Activated naive CD4-positive, alpha-beta T cell treated with anti-CD3 and anti-CD28 coated beads, Interleukin-2, amount 50 U/mL, for 16 hours (primary cell): ENCODE results near the gene SH2B3.
"Not testable (repeated sequence)": the region's sequence is repeated elsewhere in the genome, so short reads cannot be mapped to it uniquely, and the experiment has no call there.

Source experiments
- DNase-seq: peaks from one replicate; pipeline ENCODE4 v3.0.0-alpha.2; 2020

SH2B3 gene

GRCh38 chr12:111445726-111446581 is 40.2 kb downstream of the SH2B3 start:
- DNase-seq = no peak

DNA sequence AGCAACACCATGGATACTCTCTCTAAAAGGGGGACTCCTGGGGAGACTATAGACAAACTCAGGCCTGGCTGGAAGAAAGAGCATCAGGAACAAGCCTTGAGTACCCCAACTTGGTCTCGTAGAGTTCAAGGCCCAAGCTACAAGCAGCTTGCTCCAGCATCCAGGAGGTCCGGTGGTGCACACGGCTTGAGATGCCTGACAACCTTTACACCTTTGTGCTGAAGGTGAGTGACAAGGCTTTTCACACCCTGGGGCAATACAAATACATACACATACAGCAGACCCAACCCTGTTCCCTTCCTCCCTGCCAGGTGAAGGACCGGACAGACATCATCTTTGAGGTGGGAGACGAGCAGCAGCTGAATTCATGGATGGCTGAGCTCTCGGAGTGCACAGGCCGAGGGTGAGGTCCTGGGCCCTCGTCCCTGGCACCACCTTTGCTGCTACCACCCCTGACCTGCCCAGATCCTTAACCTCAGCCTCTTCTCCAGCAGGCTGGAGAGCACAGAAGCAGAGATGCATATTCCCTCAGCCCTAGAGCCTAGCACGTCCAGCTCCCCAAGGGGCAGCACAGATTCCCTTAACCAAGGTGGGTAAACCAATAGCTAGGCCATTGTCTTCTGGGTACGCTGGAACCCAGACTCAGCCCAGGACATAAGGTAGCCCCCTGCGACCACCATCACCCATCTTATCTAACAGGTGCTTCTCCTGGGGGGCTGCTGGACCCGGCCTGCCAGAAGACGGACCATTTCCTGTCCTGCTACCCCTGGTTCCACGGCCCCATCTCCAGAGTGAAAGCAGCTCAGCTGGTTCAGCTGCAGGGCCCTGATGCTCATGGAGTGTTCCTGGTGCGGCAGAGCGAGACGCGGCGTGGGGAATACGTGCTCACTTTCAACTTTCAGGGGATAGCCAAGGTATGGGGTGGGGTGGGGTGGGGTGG is 41.2 kb downstream of the SH2B3 start:
- no peak for DNase-seq

DNA sequence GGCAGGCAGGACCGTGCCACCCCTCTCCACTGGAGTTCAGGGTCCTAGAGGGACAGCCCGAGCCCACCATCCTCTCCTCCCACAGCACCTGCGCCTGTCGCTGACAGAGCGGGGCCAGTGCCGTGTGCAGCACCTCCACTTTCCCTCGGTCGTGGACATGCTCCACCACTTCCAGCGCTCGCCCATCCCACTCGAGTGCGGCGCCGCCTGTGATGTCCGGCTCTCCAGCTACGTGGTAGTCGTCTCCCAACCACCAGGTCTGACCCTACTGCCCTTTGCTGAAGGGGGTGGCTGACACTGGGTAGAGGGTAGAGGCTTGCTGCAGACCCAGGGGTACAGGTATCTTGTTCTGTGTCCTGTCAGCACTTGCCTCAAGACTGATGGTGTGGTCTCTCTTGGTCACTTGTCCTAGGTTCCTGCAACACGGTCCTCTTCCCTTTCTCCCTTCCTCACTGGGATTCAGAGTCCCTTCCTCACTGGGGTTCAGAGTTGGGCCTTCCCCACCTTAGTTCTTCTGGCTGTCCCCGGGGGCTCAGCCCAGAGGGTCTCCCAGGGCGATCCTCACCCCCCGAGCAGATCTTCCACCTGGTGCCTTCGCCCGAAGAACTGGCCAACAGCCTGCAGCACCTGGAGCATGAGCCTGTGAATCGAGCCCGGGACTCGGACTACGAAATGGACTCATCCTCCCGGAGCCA is 42.0 kb downstream of the SH2B3 start:
- no peak for DNase-seq

DNA sequence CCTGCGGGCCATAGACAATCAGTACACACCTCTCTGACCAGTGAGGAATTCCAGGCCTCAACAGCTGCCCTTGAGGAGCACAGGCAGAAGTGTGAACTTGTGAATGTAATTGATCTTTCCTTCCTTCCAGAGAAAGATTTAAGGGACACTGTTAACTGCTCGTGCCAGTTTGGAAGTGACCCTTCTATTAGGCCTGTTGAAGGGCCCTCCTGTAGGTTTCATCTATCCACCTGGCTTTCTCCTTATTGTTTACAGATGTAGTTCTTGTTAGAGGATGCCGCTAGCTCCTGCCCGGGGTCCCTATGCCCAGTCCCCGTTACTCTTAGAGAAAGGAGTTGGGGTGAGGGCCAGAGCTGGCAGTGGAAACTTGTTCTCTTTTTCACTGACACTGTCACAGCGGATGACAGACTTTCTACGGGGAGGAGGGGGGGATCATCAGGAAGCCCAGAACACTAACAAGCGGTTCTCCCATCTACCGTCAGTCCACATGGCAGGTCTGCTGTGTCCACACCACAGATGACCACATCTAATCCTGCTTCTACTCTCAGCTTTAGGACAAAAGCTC is 42.6 kb downstream of the SH2B3 start:
- DNase-seq = no peak

DNA sequence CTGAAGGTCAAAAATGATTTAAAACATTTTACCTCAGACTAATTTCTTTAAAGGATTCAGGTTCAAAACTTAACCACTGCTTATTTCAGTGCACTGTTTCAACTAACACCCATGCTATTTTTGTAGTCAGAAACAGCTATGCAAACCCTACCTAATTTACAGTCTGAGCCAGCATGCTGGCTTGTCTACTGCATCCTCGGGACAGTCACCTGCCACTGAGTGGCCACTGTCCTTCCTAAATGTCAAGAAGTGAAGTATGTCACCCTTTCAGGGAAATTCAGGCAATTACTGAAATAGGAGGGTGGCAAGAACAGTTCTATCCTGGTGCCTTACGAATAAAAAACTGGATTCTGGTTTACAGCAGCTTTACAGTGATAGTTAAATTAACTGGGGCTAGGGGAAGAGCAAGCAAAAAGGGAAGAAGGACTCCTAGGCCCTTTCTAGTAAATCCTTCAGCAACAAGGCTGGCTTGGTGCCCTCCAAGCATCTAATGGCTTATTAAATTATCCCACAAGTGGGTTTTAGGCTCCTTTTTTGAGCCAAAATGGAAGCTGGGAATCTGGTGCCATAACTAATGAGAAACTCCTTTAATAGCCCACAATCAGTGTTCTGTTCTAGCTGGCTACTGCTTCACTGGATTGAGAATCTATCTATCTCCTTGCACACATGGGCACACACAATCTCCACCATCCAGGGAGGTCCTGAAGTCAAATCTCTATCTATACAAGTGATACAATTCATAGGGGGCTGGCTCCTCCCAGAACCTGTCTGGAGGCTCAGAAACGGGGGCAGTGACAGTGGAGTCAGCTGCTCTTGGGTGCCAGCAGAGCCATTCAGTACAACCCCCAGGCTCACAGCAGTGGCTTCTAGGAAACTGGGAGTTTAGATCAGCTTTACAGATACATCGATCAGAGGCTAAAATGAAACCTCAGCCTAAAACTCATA is 43.4 kb downstream of the SH2B3 start:
- DNase-seq = no peak

- DNase-seq = no peak
Observed at GRCh38 chr12:111450676-111451075, 45.0 kb downstream of the SH2B3 start.

DNA sequence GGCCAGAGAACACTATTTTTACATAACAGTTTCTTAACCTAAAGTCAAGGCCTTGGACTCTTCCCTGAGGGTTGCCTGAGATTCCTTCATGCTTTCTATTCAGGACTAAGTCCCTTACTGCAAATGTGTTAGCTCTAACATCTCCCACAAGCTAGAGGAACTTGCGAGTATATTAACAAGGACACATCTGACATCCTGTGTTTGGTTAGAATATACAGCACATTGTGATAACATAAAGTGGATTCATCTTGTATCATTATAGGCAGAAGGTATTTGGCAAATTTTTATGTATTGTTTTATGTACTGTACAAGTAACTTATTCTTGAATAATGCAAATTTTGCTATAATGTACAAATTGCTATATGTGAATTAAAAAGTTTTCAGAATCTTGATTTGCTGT is 45.5 kb downstream of the SH2B3 start:
- no peak for DNase-seq

DNA sequence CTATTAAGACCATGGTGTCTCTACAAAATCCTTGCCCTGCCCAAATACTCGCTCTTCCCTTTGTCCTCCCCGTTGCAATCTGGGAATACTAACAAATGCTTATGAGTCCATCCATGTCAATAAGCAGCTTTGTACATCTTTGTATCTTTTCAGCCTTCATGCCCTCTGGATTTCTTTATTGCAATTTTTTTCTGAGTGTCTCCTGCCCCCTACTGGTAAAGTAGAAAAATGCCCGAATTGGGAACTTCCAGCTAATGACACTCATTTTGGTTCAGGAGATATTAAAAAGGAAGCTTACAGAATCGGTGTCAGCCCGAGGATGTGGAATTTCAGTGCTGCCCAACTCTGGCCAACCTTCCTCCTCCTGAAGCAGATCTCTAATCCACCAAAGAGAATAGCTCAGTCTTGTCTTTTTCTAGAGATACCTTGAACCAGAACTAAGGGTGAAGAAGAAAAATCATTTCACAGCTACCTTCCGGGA is 46.0 kb downstream of the SH2B3 start:
- DNase-seq = no peak

GRCh38 chr12:111453071-111453989 is 47.6 kb downstream of the SH2B3 start:
- no peak for DNase-seq

DNA sequence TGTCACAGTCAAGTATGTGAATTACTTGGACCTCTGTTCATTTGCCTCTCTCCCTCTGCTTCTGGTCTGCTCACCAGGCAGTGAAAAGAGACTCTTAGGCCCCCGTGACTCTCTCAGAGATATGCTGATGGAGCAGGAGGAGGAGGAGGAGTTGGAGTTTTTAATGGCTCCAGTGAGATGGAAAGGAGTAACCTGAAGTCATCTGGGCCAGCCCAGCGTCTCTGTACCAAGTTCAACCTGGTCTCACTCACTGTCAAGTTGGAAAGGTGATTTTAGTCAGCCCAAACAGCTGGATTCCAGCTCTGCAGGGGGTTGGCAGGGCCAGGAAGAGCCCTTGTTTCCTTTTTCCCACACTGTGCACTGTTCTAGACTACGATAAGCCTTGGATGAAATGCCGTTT is 48.6 kb downstream of the SH2B3 start:
- no peak for DNase-seq

DNA sequence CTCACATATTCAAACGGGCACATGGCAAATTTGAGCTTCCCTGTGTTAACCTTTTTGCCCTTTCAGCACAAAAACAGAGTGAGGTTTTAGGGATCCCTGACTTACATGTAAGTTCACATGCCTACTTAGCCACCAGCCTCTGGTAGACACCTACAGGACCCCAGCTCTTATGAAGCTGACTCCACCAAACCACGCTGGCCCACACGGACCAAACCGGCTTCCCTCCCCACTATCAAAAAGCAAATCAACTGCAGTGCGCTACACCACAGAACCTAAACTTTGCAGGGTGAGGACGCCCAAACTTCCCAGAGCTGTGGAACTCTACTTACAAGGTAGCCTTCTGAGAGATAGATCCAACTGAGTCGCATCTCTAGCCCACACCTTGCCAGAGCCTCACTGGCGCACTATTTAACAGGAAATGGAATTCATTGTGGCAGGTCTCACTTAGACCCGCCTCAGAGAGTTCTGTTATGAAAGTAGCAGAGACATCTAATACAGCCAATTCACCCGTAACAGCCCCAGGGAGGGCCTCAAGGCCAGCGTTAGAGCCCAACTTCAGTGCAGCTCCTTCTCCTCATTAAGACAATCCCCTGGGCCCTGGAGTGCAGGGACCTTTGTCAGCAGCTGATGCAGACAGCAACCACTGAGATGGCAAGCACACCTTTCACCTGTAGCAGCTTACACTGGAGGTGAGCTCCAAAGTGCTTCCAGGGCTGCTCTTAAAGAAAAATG is 49.2 kb downstream of the SH2B3 start:
- no peak for DNase-seq

DNA sequence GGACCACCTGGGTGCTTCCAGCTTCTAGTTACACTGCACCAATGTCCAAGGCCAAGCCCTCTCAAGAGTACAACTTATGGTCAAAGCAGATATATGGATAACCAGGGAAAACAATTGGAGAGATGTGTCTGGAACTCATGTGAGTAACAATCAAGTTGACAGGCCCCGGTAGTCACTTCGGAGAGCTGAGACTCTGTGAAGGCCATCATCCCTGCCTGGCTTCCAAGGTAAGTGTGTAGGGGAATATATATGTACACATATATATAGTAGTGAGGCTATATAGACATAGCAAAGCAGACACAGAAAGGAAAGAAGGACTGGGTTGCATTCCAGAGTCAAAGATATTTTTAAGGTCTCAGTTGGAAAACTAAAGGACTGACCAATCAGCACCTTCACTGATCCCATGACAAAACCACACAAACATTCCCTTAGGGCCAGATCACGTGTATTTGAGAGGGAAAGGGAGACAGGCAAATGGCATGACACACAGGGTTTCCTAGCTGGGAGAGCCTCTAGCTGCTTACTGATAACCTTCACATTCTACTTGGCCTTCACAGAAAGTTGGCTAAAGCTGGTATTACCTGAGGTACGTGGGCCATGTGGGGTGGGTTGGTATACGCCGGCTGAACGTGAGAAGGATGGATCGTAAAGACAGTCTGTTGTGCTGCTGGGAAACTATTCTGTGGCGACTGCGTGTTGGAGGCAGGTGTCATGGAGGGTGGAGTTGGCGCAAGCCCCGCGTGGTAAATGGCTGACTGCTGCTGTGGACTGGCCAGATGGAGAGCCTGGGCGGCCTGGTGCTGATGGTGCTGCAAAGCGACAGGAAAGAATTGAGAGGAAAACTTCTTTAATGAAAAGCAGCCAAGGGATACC is 50.0 kb downstream of the SH2B3 start:
- no peak for DNase-seq

DNA sequence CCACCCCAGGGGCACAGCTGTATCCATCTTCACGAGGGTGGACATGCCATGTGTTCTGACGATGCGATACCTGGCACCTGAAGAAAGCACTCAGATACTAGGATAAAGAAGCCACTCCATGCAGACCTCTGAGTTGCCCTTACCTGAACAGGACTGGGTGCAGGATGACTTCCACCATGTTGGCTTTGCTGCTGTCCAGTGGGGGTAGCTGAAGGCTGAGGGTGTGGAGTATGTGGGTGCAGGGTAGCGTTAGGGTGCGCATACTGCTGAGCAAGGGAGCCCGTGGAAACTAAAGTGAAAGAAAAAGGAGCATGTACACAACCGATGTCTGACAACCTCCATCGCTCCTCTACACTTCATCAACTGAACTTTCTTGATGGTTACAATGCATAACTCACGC is 51.3 kb downstream of the SH2B3 start:
- DNase-seq = no peak

DNA sequence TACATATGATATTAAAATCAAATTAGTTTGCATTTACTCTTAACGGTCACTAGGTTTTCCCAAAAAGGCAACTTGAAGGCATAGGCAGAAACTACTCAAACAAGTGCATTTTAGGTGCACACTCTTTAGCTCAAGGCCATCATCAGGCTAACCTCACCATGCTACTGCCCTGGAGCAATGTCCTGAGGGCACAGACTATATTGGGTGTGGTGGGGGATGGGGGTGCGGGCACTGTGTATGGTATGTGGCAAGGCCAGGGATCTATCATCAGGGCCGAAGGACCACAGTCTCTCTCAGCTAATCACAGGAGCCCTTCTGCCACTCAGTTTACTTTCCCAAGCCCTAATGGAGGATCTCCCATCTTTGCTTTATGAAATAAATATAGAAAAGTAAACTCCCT is 51.9 kb downstream of the SH2B3 start:
- DNase-seq = no peak

DNA sequence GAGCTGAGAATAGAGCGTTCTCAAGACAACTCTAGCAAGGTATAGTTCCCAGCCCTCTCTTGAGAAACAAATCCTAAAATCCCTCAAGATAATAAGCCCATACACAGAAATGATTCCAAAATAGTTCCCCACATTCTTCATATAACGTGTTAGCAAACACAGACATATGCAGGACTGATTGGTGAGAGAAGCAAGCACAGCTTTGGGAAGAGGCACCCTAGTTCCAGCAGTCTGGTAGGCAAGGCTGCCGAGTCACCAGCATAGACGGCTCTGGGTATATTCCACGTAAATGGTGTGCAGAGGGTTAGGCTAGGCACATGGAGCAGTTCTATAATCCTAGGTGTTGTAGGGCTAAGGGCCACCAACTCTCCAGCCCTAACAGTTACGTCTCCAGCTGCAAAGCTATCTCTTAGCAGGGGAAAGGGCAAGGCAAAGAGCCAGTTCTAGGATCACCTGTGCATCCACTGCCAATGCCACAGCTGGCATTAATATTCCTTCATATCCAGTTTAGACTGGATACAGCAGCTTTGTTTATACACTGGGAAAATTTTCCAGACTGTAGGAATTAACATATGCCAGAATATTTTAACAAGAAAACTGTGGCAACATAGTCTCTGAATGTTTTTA is 52.9 kb downstream of the SH2B3 start:
- no peak for DNase-seq

GRCh38 chr12:111460111-111460510 is 54.4 kb downstream of the SH2B3 start:
- DNase-seq = not testable (repeated sequence)

- DNase-seq = no peak
Observed at GRCh38 chr12:111462210-111462769, 56.6 kb downstream of the SH2B3 start.
